ENCODE data around the gene ORM1.
A peak's percentile ranks its signal among the peaks of the same experiment; 100 is the strongest.
"Not testable (repeated sequence)": the region's sequence is repeated elsewhere in the genome, so short reads cannot be mapped to it uniquely, and the experiment has no call there.

The ORM1 gene

DNA sequence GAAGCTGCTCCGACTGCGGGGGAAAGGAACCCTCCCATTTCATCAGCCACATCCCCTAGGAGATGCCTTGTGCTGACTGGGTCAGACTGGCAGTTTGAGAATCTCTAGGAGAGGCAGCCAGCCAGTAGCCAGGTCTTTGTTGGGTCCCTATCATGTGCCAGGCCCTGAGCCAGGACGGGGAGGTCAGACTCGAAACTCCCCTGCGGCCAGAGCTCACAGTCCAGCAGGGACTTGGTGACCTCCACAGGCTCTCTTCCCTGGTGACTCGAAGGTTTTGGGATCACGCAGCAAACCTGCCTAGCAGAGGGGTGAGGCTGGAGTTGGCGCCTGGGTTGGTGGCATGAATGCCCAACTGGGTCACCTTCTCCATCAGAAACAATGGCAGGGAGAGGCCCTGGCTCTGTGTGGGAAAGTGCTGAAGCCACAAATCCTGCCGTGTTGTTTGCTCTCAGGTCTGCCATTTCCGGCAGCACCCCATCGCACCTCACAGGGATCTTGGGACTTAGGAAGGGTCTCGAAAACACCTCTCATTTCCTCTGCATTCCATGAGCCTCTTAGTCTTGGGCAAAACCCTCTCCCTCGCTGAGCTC is 14.4 kb upstream of the ORM1 start:
- peak; percentile 27 for DNase-seq (ENCODE audit: low spot score)

DNA sequence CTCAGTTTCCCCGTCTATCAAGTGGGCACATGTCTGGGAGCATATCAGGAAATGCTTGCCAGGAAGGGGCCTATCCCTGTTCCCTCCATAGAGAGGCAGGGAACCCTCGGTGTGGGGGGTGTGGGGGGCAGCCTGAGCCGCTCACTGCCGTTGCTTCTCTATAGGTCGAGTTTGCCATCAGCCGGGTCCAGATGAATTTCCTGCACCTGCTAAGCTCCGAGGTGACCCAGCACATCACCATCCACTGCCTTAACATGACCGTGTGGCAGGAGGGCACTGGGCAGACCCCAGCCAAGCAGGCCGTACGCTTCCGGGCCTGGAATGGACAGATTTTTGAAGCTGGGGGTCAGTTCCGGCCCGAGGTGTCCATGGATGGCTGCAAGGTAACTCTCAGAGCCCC is 13.8 kb upstream of the ORM1 start:
- DNase-seq (ENCODE audit: low spot score): peak; percentile 33

DNA sequence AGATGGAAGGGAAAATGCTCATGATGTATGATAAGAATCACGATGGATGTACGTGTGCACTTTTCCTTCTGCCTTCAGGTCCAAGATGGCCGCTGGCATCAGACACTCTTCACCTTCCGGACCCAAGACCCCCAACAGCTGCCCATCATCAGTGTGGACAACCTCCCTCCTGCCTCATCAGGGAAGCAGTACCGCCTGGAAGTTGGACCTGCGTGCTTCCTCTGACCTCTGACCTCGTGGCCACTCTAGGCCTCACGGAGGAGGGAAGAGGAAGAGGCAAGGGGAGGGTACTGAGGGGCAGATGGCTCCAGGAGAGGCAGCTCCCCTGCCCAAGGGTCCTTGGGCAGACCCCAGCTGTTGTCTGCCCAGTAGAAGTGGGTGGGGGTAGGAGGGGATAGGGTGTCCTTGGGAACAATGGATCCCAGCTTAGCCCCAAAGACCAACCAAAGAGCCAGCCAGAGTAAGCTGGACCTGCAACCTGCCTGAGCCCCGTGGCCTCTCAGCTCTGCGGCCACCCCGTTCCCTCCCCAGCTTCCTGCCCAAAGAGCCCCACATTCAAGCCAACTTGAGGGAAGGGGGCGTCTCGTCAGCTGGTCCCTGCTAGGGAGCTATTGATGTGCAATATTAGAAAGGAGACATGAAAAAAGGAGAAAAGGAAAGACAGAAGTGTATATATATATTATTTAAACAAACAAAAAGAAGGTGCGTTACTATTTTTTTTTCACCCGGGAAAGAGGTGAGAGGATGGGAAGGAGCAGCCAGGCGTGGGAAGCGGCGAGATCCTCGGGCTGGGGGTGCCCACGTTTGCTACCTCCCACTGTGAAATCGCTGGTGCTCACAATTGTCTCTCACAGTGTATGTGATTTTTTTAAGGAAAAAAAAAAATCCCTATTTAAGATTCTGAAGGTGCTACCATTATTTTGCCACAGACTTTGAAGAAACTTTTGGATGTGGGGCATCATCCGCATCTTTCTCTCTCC is 12.1 kb upstream of the ORM1 start:
- DNase-seq (ENCODE audit: low spot score): peak; percentile 30

DNA sequence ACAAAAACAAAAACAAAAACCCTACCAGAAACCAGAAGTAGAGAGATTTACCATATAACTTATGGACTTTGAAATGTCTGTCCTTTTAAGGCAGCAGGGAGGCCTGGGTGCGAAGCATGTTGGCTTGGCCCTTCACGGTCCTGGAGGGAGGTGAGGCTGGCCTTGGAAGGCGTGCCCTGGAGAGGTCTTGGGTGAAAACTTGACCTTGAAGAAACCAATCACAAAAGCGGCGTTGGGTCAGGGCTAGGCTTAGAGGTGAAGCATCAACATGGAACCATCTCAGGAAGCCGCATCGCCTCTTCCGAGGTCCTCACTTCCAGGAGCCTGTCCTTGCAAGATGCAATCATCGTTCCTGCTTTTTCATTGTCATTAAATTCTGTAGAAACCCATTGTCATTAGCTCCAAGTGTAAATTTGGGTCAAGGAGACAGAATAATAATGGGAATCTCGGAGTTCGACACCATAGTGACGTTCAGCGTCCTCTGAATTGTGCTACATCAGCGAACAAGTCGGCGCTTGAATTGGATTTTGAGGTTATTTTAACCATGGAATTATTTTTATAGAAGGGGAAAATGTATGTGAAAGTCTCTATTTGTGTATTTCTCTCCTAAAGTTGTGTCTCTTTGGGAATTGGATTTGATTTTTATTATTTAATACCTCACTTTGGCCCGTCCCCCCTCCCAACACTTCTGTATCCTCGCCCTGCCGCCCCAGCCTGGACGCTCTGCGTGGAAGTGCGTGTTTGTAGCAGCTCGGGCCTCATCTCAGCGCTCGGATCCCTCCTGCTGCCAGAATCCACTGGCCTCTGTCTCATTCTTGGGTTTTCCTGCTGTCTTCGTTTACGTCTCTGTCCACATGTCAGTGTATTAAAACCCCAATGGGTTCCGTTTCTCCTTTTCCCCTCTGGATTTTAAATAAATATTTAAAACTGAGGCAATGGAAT is 11.1 kb upstream of the ORM1 start:
- DNase-seq (ENCODE audit: low spot score): peak; percentile 23

DNA sequence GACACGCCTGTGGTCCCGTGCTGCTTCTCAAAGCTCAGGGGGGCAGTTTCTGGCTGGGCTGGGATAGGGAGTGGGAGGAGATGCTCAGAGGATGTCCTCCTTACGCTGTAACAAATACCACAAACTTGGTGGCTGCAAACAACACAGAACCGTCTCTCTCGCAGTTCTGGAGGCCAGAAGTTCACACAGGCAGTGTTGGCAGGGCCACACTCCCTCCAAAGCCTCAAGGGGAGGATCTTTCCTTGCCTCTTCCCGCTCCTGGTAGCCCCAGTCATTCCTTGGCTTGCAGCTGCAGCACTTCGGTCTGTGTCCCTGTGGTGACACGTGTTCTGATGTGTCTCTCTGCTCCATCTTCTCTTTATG is 10.4 kb upstream of the ORM1 start:
- peak; percentile 24 for DNase-seq (ENCODE audit: low spot score)

DNA sequence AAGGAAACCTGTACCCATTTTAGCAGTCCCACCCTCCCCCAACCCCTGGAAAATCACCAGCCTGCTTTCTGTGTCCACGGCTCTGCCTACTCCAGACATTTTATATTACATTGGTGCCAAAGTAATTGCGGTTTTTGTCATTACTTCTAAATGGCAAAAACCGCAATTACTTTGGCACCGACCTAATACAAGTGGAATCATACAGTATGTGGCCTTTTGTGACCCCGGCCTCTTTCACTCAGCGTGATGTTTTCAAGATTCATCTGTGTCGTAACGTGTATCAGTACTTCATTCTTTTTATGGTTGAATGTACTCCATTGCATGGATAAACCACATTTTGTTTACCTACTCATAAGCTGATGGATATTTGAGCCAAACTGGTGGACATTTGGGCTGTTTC is 9.7 kb upstream of the ORM1 start:
- DNase-seq (ENCODE audit: low spot score): no peak

DNA sequence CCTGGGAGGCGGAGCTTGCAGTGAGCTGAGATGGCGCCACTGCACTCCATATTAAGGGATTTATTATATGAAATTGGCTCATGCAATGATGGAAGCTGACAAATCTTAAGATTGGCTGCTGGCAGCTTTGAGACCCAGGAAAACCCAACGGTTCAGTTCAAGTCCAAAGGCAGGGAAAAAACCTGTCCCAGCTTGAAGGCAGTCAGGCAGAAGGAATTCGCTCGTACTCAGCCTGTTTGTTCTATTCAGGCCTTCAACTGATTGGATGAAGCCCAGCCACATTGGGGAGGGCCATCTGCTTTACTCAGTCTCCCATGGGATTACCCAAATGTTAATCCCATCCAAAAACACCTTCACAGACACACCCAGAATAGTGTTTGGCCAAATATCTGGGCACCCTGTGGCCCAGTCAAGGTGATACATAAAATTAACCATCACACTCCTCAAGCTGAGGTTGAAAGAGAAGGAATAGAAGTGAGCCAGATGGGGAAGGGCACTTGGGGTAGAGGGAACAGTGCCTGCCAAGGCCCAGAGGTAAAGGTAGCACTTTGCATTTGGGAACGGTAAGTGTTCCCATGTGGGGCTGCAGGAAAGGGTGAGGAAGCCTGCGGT is 8.5 kb upstream of the ORM1 start:
- peak; percentile 12 for DNase-seq (ENCODE audit: low spot score)

DNA sequence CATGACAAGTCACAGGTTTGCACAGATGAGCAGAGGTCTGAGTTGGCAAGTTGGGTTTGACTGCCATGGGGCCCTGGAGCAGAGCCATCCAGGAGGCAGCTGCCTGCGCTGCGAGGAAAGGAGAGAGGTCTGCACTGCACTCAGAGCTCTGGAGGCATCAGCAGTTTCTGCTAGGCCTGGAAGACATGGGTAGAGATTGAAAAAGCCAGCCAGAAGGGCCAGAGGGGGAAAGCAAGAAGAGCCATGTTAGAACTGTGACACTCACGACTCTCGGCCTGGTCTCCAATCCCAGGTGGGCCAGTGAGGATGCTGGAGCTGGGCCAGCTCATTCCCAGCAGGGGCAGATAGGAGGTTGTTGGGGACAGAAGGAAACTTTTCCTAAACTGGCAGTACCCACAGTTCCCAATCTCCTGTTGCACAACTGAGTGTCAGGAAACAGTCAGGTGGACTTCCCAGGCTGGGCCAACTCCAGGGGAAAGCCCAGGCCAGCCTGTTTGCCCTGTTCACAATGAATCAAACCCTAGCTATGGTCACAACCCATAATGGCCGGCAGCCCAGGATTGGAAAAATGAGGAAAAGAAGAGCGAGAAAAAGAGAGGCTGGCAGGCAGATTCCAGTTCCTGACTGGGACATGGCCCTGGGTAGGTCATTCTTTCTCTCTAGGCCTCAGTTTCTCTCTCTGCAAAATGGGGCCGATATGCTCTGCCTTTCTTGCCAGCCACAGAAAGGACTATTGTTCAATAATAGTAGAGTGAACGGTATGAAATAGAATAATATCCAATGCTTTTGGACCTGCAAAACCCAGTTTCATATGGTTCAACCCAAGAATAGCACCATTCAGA is 7.8 kb upstream of the ORM1 start:
- peak; percentile 37 for DNase-seq (ENCODE audit: low spot score)

DNA sequence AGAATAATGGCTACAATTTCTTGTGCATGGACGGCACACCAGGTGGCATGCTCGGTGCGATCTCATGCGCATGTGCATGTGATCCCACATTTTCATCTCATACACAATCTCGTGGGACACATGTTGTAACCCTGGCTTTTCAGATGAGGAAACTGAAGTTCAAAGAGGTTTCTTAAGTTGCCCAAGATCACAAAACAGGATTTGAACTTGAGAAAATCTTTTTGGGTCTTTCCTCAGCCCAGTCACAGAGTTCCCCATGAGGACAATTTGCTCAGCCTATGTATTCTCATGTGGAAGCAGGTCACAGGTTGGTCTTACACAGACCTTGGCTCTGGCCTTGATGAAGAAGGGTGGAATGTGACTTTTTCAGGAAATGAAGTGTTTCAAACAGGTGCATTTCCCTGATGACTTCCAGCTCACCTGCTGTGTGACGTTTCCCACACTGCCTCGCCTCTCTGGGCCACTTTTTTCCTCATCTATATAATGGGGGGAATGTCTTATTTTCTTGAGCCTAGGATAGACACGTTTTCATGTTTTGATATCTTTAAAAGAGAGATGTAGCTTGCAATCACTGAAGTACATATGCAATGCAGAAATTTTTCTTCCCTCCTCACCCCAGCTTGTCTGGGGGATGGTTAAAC is 7.1 kb upstream of the ORM1 start:
- peak; percentile 13 for DNase-seq (ENCODE audit: low spot score)

DNA sequence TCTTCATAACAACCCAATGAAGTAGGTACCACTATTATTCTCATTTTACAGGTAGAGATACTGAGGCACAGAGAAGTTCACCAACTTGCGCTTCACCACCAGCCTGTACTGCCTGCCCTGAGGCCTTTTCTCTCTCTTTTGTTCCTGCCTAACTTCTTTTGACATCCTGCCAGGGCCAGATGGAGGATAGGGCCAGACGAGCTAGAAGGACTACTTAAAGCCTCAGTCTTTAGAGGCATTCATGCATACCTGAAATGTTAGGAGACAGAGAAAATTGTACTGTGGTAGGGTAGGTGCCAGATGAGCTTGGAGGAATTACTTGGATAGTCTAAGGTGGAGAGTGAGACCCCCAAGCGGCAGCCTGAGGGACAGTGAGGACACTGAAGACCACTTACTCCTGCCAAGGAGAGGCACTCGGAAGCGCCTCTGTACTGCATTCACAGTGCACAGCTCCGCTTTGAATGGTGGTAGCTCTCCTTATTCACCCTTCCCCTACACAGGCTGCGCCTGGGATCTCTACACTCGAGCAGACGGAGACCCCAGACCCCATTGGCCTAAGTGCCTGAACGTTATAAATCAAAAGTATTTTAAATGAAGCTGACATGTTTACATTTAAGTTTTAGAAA is 6.2 kb upstream of the ORM1 start:
- peak; percentile 34 for DNase-seq (ENCODE audit: low spot score)

DNA sequence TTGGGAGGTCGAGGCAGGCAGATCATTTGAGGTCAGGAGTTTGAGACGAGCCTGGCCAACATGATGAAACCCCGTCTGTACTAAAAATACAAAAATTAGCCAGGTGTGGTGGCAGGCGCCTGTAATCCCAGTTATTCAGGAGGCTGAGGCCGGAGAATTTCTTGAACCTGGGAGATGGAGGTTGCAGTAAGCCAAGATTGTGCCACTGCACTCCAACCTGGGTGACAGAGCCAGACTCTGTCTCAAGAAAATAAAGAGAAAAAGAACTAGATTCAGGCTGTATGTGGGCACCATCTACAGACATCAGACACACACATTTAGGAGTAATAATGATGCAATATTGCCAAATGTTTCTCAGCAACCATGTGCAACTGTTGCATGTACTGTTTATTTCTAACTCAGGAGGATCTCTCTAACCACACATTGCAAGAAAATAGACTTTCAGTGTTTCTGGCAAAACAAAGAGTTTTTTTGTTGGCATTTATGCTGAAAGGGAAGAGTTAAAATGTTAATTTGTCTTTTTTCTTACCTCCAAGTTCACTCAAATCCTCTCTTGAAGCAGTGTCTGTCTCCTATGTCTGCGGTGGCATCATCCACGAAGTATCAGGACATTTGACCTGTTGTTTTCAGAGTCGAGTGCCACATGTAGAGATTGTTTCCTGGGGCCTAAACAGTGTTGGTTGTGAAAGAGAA is 5.1 kb upstream of the ORM1 start:
- no peak for DNase-seq (ENCODE audit: low spot score)

DNA sequence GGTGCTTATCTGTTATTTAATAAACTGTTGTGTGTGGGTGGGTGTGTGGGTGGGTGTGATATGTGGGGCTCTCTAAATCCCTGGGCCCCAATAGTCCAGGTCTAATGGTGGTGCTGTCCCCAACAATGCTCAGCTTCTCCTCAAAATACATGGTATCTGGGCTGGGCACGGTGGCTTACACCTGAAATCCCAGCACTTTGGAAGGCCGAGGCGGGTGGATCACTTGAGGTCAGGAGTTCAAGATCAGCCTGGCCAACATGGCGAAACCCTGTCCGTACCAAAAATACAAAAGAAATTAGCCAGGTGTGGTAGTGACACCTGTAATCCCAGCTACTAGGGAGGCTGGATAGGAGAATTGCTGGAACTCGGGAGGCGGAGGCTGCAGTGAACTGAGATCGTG is 4.5 kb upstream of the ORM1 start:
- peak; percentile 20 for DNase-seq (ENCODE audit: low spot score)

DNA sequence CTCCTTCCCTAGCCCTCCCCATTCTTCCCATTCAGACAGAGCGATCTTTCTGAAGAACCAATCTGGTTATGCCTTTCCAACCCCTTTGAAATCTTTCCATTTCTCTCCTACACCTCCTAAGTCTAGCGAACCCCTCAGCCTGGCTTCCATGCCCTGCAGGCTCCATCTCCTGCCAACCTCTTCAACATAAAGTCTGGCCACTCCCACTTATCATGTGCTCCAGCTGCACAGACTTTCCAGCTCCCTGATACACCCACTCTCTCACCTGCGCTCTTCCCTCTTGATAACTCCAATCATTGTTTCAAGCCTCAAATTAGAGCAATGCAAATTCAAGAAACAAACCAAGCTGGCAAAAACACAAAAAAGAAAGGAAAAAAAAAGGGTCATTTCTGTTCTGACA is 3.8 kb upstream of the ORM1 start:
- DNase-seq (ENCODE audit: low spot score): no peak

DNA sequence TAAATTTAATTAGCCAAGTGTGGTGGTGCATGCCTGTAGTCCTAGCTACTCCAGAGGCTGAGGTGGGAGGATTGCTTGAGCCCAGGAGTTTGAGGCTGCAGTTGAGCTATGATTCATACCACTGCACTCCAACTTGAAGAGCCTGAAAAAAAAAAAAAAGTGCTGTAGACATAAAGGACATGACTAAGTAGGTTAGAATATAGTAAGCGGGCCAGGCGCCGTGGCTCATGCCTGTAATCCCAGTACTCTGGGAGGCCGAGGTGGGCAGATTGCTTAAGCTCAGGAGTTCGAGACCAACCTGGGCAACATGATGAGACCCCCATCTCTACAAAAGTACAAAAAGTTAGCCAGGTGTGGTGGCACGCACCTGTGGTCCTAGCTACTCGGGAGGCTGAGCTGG is 2.2 kb upstream of the ORM1 start:
- not testable (repeated sequence) for DNase-seq (ENCODE audit: low spot score)

DNA sequence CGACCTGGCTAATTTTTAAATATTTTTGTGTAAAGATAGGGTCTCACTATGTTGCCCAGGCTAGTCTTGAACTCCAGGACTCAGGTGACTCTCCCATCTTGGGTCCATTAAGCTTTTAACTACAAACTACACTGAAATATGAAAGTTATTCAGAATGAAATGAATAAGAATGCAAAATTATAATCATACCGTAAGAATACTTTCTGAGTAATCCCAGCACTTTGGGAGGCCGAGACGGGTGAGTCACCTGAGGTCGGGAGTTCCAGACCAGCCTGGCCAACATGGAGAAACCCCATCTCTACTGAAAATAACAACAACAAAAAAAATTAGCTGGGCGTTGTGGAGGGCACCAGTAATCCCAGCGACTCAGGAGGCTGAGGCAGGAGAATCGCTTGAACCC is 1.1 kb upstream of the ORM1 start:
- no peak for DNase-seq (ENCODE audit: low spot score)

DNA sequence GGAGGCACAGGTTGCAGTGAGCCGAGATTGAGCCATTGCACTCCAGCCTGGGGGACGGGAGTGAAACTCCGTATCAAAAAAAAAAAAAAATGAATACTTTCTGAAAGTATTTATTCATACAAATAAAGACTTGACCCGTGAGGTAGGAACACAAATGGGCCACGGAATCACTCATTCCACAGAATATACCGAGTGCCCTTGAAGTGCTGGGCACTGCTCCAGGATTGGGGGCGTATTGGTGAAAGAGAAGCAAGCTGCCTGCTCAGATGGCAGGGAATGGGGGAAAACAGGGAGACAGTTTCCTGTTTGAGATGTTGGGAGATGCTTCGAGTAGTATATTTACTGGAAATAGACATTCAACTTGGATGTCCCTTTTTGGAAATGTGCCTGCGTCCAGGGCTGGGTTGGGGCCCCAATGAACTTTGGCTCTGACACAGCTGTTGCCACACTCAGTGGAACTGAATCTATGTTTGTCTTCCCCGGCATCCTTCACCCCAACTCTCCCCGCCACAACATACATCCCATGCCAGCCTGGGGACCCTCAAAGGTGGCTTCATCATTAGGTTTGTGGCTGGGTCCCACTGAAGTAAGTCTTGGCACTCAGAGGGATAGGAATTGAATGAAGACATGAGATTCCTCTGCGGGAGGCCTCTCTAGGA is 609 bp upstream of the ORM1 start:
- not testable (repeated sequence) for DNase-seq (ENCODE audit: low spot score)

DNA sequence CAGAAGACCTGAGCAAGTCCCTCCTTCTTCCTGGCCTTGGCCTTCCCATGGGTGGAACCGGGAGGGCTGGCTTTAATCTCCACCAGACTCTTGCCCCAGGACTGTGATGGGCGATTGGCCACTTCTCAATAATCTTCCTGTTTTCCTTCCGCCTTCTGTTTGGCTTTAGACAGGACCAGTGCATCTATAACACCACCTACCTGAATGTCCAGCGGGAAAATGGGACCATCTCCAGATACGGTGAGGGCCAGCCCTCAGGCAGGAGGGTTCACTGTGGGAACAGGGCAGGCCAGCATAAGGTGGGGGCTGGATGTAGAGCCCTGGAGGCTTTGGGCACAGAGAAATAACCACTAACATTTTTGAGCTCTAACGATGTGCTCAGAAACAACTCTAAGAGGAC is 951 bp downstream of the ORM1 start:
- peak; percentile 59 for DNase-seq (ENCODE audit: low spot score)

DNA sequence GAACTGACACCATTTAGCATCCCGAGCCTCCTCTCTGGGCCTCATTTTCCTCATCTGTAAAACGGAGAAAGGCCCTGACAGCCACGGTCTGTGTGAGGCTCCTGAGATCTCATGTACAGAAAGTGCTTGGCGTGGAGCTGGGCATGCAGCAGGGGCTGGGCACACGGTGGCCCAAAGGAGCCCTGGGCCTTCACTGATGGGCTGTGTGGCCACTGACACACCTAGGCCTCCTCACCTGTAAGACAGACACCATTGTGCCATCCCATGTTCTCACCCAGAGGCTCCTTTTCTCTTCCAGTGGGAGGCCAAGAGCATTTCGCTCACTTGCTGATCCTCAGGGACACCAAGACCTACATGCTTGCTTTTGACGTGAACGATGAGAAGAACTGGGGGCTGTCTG is 1.6 kb downstream of the ORM1 start:
- DNase-seq (ENCODE audit: low spot score): peak; percentile 62

DNA sequence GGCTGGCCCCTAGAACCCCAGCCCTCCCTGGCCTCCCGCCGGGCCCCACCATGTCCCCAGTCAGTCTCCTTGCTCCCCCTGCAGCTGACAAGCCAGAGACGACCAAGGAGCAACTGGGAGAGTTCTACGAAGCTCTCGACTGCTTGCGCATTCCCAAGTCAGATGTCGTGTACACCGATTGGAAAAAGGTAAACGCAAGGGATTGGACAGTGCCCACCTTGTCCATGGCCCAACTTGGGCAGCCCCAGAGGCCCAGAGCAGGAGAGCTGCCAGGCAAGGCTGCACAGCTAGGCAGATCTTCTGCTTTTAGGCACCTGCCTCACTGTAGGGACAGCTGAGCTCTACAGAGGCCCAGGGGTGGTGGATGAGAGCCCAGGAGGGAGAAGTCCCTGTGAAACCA is 2.1 kb downstream of the ORM1 start:
- peak; percentile 54 for DNase-seq (ENCODE audit: low spot score)

Measured in ecto neural progenitor cell (in vitro differentiated cells).